GM23338 (cell line): ENCODE results near the gene MCMBP. TPM values are rescaled to one million over a fixed set of nuclear protein-coding genes. Genes with fewer than 3 reads are reported as not detected.

Experiments
- CTCF ChIP-seq, 2 experiments: fragments of 200-600 bp in 1 of 2; sonication (generic) in 1 of 2; conservative IDR thresholded peaks; 2 replicates each; pipeline versions ENCODE4 v1.5.1 to v1.6.1; 2016 to 2017; ENCODE audit warnings: antibody characterized with exemption in 2 of 2, low read depth in 2 of 2, mild to moderate bottlenecking in 2 of 2, moderate library complexity in 1 of 2
- EZH2phosphoT487 ChIP-seq: fragments of 200-600 bp; sonication (generic); IDR thresholded peaks from one replicate; pipeline ENCODE4 v1.8.1; 2018; ENCODE audit warnings: antibody characterized with exemption; ENCODE audit not compliant: unreplicated experiment
- NANOG ChIP-seq: IDR thresholded peaks from 2 replicates; pipeline ENCODE4 v1.6.1; 2016; ENCODE audit warnings: antibody characterized with exemption, borderline replicate concordance
- POLR2AphosphoS5 ChIP-seq: IDR thresholded peaks from 2 replicates; pipeline ENCODE4 v1.6.1; 2016; ENCODE audit warnings: antibody characterized with exemption, low read depth
- REST ChIP-seq: IDR thresholded peaks from one replicate; pipeline ENCODE4 v1.6.1; 2018; ENCODE audit warnings: antibody characterized with exemption; ENCODE audit not compliant: unreplicated experiment
- ZNF331 ChIP-seq: fragments of 250-450 bp; sonication (Bioruptor Pico); IDR thresholded peaks from 2 replicates; pipeline ENCODE4 v1.5.0; 2020; ENCODE audit warnings: low read depth, mild to moderate bottlenecking, moderate library complexity
- ZNF462 ChIP-seq: fragments of 250-450 bp; sonication (Bioruptor Pico); IDR thresholded peaks from 2 replicates; pipeline ENCODE4 v1.5.0; 2020; ENCODE audit warnings: mild to moderate bottlenecking, moderate library complexity
- polyA plus RNA-seq: library from polyadenylated mRNA; unstranded; fragments of >200 nt; fragmentation: Nextera tagmentation; extraction: Ambion mirVana; gene quantifications from 2 replicates; pipeline ENCODE4 v1.2.1, GENCODE V29; 2016
- total RNA-seq: library from RNA; depleted of rRNA; stranded (reverse); fragments of >200 nt; shearing (Covaris generic); gene quantifications from 2 replicates; pipeline ENCODE4 v1.2.3, GENCODE V29; 2014

MCMBP gene
- total and polyA plus RNA-seq, 2 experiments from 2014 or later = 30.9 to 76.6 TPM

DNA sequence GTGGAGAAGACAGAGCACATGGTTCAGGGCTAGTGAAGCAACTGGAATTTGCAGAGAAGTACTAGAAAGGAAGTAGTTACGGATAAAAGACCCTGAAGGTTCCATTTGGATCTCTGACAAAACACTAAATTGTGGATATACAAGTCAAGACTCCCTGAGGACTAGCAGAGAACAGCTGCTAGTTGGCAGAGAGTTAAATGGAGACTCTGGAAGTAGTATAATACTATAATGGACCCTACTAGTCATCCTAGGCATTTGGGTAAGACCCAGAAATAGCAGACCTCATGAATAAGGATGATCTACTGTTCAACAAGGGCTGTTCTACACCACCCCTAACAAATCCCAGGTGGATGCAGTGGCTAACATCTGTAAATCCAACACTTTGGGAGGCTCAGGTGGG, 19.1 kb downstream of the MCMBP start (continued):
- TF ChIP-seq ZNF462 = no peak
- no peak for TF ChIP-seq ZNF331
- TF ChIP-seq REST = no peak
- no peak for TF ChIP-seq EZH2phosphoT487
- TF ChIP-seq CTCF (conservative IDR thresholded peaks at IDR 0.05; ENCODE audit: low read depth in 2 of 2) = no peak
- no peak for TF ChIP-seq NANOG
- TF ChIP-seq POLR2AphosphoS5 = no peak
